GM12873 (cell line): ENCODE measurements around the gene SFRP5.

Experiments used
- CTCF ChIP-seq: IDR thresholded peaks from 2 replicates; pipeline ENCODE4 v1.5.1; 2012; ENCODE audit warnings: low read depth, mild to moderate bottlenecking, moderate library complexity, low read length, control low read depth; ENCODE audit not compliant: insufficient read depth; ENCODE audit errors: missing control alignments

SFRP5 gene

DNA sequence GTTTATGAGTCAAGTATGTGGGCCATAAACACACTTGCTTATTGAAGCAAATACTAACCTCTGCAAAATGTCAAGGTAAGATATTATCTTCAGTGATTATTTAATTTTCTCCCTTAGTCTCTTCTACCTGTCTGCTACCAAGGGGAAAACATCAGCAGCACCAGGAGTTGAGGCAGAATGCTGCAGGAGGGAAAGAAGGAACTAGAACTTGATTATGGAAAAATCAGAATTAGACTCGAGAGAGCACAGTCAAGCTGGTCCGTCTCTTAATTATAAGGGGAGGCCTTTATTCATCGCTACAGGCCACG is 39.8 kb downstream of the SFRP5 start:
- TF ChIP-seq CTCF = no peak

- peak; percentile 90 for TF ChIP-seq CTCF
Observed at GRCh38 chr10:97731346-97732051, 40.3 kb downstream of the SFRP5 start.

GRCh38 chr10:97729014-97729413 is 42.8 kb downstream of the SFRP5 start:
- TF ChIP-seq CTCF = no peak

- TF ChIP-seq CTCF = no peak
Observed at GRCh38 chr10:97726636-97727178, 45.1 kb downstream of the SFRP5 start.

- no peak for TF ChIP-seq CTCF
Observed at GRCh38 chr10:97724341-97724941, 47.4 kb downstream of the SFRP5 start.

DNA sequence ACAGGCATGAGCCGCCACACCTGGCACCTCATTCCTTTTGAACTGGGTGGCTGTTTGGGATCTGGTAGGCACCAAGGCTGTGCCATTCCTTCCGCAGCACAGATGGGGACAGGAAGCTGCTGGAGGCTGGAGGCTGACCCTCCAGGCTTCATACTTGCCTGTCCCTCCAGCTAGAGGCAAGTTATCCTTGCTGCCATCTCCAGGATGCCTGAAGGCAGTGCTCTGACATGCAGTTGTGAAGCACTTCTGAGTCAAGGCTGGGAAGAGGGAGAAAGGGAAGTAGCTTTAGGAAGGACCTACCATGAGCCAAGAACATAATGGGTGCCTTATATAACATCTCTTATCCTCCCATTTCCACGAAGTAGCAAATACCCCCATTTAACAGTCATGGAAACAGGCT is 48.8 kb downstream of the SFRP5 start:
- TF ChIP-seq CTCF = no peak

GRCh38 chr10:97721871-97722780 is 49.7 kb downstream of the SFRP5 start:
- TF ChIP-seq CTCF = no peak
